Neural cell (in vitro differentiated cells): ENCODE results near the gene DNAL1.

Experiments
- CTCF ChIP-seq: fragments of 450-650 bp; IDR thresholded peaks from 2 replicates; pipeline ENCODE4 v1.5.1; 2014; ENCODE audit warnings: antibody characterized with exemption, mild to moderate bottlenecking, moderate library complexity; ENCODE audit not compliant: poor library complexity, severe bottlenecking
- EP300 ChIP-seq: fragments of 450-650 bp; conservative IDR thresholded peaks from 2 replicates; pipeline ENCODE4 v1.6.1; 2014; ENCODE audit warnings: antibody characterized with exemption, mild to moderate bottlenecking, moderate library complexity; ENCODE audit not compliant: poor library complexity, severe bottlenecking
- EZH2 ChIP-seq: fragments of 200-600, 300-800 bp; shearing (Covaris generic), sonication (generic); IDR thresholded peaks from 2 replicates; pipeline ENCODE4 v1.6.1; 2014; ENCODE audit warnings: antibody characterized with exemption, low read length, borderline replicate concordance, mild to moderate bottlenecking; ENCODE audit not compliant: insufficient read depth, poor library complexity, severe bottlenecking
- MXI1 ChIP-seq: fragments of 450-650 bp; conservative IDR thresholded peaks from 2 replicates; pipeline ENCODE4 v1.6.1; 2014; ENCODE audit warnings: antibody characterized with exemption, mild to moderate bottlenecking; ENCODE audit not compliant: poor library complexity, severe bottlenecking
- SMC3 ChIP-seq: fragments of 450-650 bp; conservative IDR thresholded peaks from 2 replicates; pipeline ENCODE4 v1.6.1; 2014; ENCODE audit warnings: antibody characterized with exemption, mild to moderate bottlenecking, moderate library complexity; ENCODE audit not compliant: poor library complexity
- TF ChIP-seq, protein P1 (sequence below): IDR thresholded peaks from 2 replicates; pipeline ENCODE4 v1.6.1; 2012; ENCODE audit warnings: borderline replicate concordance

DNA sequence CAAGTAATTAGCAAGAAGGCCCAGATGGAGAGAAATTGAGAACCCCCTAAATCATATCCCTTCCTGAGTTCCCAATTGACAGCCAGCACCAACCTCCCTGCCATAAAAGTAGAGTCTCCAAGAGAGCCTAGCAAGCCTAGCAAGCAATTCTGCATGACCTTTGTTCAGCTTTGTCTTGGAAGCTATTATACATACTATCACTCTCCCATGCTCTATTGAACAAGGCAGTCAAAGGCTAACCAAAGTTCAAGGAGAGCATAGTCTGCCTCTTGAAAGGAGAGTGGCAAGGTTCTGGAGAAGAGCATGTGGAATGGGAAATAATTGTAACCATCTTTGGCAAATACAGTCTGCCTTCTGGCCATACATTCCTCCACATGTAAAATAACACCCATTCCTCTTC is 45.3 kb upstream of the DNAL1 start:
- TF ChIP-seq EZH2 (no peak), CTCF (no peak), MXI1 (no peak), EP300 (no peak), SMC3 (no peak)
- TF ChIP-seq, protein P1, sequence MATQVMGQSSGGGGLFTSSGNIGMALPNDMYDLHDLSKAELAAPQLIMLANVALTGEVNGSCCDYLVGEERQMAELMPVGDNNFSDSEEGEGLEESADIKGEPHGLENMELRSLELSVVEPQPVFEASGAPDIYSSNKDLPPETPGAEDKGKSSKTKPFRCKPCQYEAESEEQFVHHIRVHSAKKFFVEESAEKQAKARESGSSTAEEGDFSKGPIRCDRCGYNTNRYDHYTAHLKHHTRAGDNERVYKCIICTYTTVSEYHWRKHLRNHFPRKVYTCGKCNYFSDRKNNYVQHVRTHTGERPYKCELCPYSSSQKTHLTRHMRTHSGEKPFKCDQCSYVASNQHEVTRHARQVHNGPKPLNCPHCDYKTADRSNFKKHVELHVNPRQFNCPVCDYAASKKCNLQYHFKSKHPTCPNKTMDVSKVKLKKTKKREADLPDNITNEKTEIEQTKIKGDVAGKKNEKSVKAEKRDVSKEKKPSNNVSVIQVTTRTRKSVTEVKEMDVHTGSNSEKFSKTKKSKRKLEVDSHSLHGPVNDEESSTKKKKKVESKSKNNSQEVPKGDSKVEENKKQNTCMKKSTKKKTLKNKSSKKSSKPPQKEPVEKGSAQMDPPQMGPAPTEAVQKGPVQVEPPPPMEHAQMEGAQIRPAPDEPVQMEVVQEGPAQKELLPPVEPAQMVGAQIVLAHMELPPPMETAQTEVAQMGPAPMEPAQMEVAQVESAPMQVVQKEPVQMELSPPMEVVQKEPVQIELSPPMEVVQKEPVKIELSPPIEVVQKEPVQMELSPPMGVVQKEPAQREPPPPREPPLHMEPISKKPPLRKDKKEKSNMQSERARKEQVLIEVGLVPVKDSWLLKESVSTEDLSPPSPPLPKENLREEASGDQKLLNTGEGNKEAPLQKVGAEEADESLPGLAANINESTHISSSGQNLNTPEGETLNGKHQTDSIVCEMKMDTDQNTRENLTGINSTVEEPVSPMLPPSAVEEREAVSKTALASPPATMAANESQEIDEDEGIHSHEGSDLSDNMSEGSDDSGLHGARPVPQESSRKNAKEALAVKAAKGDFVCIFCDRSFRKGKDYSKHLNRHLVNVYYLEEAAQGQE: no peak
